Measurements from ENCODE around the gene TPPP.

TPPP gene

DNA sequence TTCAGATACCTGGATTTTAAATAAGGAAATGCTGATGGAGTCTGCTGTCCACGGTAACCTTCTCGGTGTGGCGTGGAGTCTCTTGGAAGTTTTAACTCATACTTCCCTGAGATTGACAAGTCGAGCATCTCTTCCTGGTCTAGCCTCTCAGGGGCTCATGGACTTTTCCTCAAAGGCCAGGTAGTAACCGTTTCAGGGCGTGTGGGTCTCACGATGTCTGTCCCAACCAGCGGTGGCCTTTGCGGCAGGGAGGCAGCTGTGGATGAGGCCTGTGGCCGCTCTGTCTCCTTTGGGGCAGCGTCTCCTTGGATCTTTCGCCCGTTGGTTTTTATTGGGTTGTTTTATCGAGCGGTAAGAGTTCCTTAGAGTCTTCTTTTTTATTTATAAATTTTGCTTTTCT lies 48.2 kb downstream of the TPPP start:
- Histone ChIP-seq H3K4me3 (no peak overlapping the region), H3K9me3 (no peaks in the 10 kb centered on the region), H3K4me1 (no peaks in the 10 kb centered on the region), H3K36me3 (replicated peaks) (peaks cover 62% of the 10 kb centered on the region), H3K27me3 (ENCODE audit: low read depth) (no peaks in the 10 kb centered on the region)
- in situ Hi-C loops (cut with MboI; ENCODE audit: low sequenced_read_pairs): no loop called here
- DNase-seq (ENCODE audit: low spot score in 2 of 2): no peak

- peaks cover 66% of the 10 kb centered on the region for H3K36me3 ChIP-seq (replicated peaks)
- in situ Hi-C loops (cut with MboI; ENCODE audit: low sequenced_read_pairs): no loop called here
- DNase-seq (ENCODE audit: low spot score in 2 of 2): no peak
- no peaks in the 10 kb centered on the region for H3K4me1 ChIP-seq
- no peaks in the 10 kb centered on the region for H3K27me3 ChIP-seq (ENCODE audit: low read depth)
- no peaks in the 10 kb centered on the region for H3K9me3 ChIP-seq
- H3K4me3 ChIP-seq: no peak overlapping the region
Observed at GRCh38 chr5:644509-644908, 48.6 kb downstream of the TPPP start.

DNA sequence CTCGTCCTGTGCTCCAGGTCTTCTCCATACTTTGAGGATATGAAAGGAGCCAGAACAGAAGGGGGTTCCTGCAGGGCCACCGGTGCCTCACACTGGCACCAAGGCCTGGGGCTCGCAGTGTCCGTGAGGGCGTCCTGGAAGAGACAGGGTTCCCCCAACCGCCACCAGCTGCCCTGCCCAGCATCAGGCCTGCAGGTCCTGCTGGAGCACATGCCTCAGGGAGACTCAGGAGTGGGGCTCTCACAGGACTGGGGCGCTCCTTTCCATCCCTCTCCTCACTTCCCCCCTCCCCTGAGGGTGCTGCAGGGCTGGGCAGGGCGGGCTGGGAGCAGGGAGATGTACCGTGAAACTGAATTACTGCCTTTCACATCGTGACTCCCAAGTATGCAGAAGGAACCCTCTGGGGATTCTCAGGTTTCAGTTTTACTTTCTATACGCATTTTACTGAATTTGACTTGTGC lies 49.3 kb downstream of the TPPP start:
- peaks cover 73% of the 10 kb centered on the region for H3K36me3 ChIP-seq (replicated peaks)
- in situ Hi-C loops (cut with MboI; ENCODE audit: low sequenced_read_pairs): no loop called here
- H3K4me1 ChIP-seq: no peaks in the 10 kb centered on the region
- no peaks in the 10 kb centered on the region for H3K9me3 ChIP-seq
- H3K4me3 ChIP-seq: no peak overlapping the region
- no peaks in the 10 kb centered on the region for H3K27me3 ChIP-seq (ENCODE audit: low read depth)
- no peak for DNase-seq (ENCODE audit: low spot score in 2 of 2)

DNA sequence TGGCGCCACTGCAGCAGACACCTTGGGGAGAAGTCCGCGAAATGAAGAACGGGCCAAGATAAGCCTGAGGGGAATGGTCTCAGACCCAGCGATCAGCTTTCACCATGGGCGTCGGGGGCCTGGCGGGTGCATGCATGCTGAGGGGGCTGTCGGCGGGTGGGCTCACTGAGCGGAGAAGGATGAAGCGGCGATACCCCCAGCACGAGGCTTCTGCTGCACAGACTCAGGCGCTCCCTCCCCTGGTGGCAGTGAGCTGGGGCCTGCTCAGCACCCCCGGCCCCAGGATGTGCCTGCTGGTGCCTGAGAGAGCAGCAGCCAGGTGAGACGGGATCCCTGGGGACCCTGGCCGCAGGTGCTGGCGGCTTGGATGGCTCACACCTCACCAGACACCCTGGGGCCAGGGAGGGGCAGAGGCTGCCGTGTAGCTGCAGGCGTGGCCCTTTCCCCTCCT lies 49.8 kb downstream of the TPPP start:
- in situ Hi-C loops (cut with MboI; ENCODE audit: low sequenced_read_pairs): no loop called here
- Histone ChIP-seq H3K4me1 (no peaks in the 10 kb centered on the region), H3K9me3 (no peaks in the 10 kb centered on the region), H3K27me3 (ENCODE audit: low read depth) (no peaks in the 10 kb centered on the region), H3K4me3 (no peak overlapping the region), H3K36me3 (replicated peaks) (peaks cover 73% of the 10 kb centered on the region)
- no peak for DNase-seq (ENCODE audit: low spot score in 2 of 2)

GRCh38 chr5:642481-642880 lies 50.7 kb downstream of the TPPP start:
- H3K27me3 ChIP-seq (ENCODE audit: low read depth): no peaks in the 10 kb centered on the region
- H3K4me3 ChIP-seq: no peak overlapping the region
- H3K9me3 ChIP-seq: no peaks in the 10 kb centered on the region
- DNase-seq (ENCODE audit: low spot score in 2 of 2): no peak
- H3K36me3 ChIP-seq (replicated peaks): peaks cover 74% of the 10 kb centered on the region
- in situ Hi-C loops (cut with MboI; ENCODE audit: low sequenced_read_pairs): no loop called here
- no peaks in the 10 kb centered on the region for H3K4me1 ChIP-seq

DNA sequence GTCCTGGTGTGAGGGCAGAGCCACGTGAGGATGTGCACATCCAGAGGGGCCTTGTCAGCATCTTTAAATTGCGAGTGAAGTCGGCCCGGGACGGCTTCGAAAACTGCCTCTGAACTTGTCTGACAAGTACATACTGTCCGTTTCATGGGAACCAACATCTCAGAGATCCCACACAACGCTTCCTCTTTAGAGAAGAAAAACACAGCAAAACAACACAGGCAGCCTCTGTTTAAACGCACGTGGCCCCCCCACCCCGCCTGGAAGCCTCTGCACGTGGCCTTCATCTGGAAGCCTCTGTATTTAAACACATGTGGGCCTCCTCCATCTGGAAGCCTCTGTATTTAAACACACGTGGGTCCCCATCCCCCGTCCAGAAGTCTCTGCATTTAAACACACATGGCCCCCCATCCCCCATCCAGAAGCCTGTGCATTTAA lies 51.8 kb downstream of the TPPP start:
- H3K4me1 ChIP-seq: no peaks in the 10 kb centered on the region
- in situ Hi-C loops (cut with MboI; ENCODE audit: low sequenced_read_pairs): no loop called here
- H3K36me3 ChIP-seq (replicated peaks): peaks cover 72% of the 10 kb centered on the region
- DNase-seq (ENCODE audit: low spot score in 2 of 2): no peak
- H3K4me3 ChIP-seq: no peak overlapping the region
- no peaks in the 10 kb centered on the region for H3K27me3 ChIP-seq (ENCODE audit: low read depth)
- H3K9me3 ChIP-seq: no peaks in the 10 kb centered on the region

- no peaks in the 10 kb centered on the region for H3K27me3 ChIP-seq (ENCODE audit: low read depth)
- in situ Hi-C loops (cut with MboI; ENCODE audit: low sequenced_read_pairs): no loop called here
- no peaks in the 10 kb centered on the region for H3K9me3 ChIP-seq
- no peak for DNase-seq (ENCODE audit: low spot score in 2 of 2)
- H3K36me3 ChIP-seq (replicated peaks): peaks cover 74% of the 10 kb centered on the region
- H3K4me1 ChIP-seq: no peaks in the 10 kb centered on the region
- H3K4me3 ChIP-seq: no peak overlapping the region
Observed at GRCh38 chr5:640461-641330, 52.5 kb downstream of the TPPP start.

DNA sequence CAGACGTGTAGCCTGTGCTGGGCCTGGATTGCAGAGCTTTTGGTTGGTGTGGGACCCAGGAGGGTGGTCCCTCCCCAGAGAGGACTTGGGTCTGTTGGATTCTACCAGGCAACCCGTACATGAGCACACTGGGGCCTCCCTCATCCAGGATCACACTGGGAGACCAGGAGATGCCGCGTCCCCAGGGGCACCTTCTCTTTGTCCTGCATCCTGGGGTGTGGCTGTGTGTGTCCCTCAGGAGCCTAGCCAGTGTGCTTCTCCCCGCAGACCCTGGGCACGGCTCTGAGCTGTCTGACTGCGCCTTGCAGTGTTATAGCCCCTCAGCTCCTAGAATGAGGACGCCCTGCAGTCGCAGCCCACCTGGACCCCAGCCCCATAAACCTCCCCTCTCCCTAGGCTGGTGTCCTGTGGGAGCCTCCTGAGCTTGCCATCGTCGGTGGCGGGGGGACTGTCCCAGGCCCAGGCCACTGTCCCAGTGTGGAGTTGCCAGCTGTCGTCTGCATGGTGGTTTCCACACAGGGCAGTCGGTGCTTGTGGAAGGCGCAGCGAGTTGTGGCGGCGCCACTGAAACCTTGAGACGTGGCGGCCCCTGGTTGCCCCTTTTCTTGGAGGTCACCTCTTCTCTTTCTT lies 53.5 kb downstream of the TPPP start:
- H3K4me3 ChIP-seq: no peak overlapping the region
- no peaks in the 10 kb centered on the region for H3K9me3 ChIP-seq
- H3K4me1 ChIP-seq: no peaks in the 10 kb centered on the region
- H3K36me3 ChIP-seq (replicated peaks): peaks cover 83% of the 10 kb centered on the region
- no peaks in the 10 kb centered on the region for H3K27me3 ChIP-seq (ENCODE audit: low read depth)
- in situ Hi-C loops (cut with MboI; ENCODE audit: low sequenced_read_pairs): no loop called here
- no peak for DNase-seq (ENCODE audit: low spot score in 2 of 2)

- Histone ChIP-seq H3K9me3 (no peaks in the 10 kb centered on the region), H3K4me1 (no peaks in the 10 kb centered on the region), H3K4me3 (no peak overlapping the region), H3K36me3 (replicated peaks) (peaks cover 81% of the 10 kb centered on the region), H3K27me3 (ENCODE audit: low read depth) (no peaks in the 10 kb centered on the region)
- DNase-seq (ENCODE audit: low spot score in 2 of 2): no peak
- in situ Hi-C loops (cut with MboI; ENCODE audit: low sequenced_read_pairs): no loop called here
Observed at GRCh38 chr5:639253-639530, 54.0 kb downstream of the TPPP start.

DNA sequence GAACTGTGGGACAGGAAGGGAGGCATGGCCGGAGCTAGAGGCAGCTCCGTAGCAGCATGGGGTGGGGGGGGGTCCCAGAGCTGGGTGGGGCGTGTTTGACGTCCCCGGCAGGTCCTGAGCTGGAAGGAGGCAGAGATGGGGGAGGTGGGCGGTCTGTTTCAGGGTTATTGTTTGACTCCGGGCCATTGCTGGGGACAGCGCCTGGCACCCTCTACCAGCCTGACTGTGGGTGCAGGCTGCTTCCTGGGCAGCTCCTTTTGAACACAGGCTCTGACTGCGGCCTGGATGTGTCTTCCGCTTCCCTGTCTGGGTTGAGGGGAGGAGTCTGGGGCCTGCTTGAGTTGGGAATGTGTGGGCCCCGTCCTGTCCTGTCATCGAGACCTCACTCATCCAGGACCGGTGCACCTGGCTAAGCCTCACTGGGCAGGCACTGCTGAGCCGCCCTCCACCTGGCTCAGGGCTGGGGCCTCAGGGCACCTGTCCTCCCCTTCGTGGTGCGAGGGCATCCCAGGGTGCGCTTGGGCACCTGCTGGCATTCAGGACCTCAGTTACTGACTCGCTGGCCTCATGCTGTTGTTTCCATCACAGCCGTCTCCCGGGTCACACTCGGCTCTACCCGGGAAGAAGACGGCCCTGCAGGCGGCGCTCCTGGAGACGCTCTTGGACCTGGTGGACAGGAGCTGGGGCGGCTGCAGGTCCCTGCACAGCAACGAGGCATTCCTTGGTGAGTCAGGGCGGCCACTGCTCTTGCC lies 54.5 kb downstream of the TPPP start:
- in situ Hi-C loops (cut with MboI; ENCODE audit: low sequenced_read_pairs): no loop called here
- Histone ChIP-seq H3K27me3 (ENCODE audit: low read depth) (no peaks in the 10 kb centered on the region), H3K9me3 (no peaks in the 10 kb centered on the region), H3K4me3 (no peak overlapping the region), H3K36me3 (replicated peaks) (peaks cover 75% of the 10 kb centered on the region), H3K4me1 (no peaks in the 10 kb centered on the region)
- DNase-seq (ENCODE audit: low spot score in 2 of 2): no peak

DNA sequence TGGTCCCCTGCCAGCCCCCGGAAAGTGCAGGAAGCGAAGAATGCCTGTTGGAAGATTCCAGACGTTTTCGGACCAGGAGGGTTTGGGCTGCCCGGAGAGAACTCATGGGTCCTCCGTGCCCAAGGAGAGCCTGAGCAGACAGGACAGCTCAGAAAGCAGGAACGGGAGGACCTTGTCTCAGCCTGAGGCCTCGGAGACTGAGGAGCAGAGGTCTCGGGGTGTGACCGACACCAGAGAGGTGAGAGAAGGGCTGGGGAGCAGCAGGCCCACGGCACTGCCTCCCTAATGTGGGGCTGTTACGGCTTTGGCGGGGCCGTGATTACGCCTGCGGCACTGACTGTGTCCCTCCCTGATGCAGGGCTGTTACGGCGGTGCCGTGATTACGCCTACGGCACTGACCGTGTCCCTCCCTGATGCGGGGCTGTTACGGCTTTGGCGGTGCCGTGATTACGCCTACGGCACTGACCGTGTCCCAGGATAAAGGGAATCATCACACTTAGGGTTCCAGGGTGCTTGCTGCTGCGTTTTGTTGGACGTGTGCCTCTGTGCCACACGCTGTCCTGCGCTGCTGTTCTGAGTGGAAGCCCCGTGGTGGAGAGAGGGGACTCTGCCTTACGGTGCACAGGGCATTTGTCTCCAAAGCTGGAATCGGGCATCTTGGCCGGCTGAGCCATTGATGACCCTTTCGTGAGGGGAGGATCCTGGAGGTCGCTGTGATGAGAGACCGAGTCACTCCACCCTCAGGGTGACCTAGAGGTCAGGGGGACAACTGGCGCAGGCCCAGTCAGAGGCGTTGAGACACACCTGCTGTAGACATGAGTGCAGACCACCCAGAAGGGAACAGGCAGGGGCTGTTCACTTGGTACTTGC lies 55.3 kb downstream of the TPPP start:
- Histone ChIP-seq H3K27me3 (ENCODE audit: low read depth) (no peaks in the 10 kb centered on the region), H3K4me1 (no peaks in the 10 kb centered on the region), H3K36me3 (replicated peaks) (peaks cover 67% of the 10 kb centered on the region), H3K4me3 (no peak overlapping the region), H3K9me3 (no peaks in the 10 kb centered on the region)
- in situ Hi-C loops (cut with MboI; ENCODE audit: low sequenced_read_pairs): no loop called here
- no peak for DNase-seq (ENCODE audit: low spot score in 2 of 2)

- in situ Hi-C loops (cut with MboI; ENCODE audit: low sequenced_read_pairs): no loop called here
- Histone ChIP-seq H3K9me3 (no peaks in the 10 kb centered on the region), H3K36me3 (replicated peaks) (peaks cover 60% of the 10 kb centered on the region), H3K4me3 (no peak overlapping the region), H3K4me1 (no peaks in the 10 kb centered on the region), H3K27me3 (ENCODE audit: low read depth) (no peaks in the 10 kb centered on the region)
- DNase-seq (ENCODE audit: low spot score in 2 of 2): no peak
Observed at GRCh38 chr5:636951-637350, 56.2 kb downstream of the TPPP start.

DNA sequence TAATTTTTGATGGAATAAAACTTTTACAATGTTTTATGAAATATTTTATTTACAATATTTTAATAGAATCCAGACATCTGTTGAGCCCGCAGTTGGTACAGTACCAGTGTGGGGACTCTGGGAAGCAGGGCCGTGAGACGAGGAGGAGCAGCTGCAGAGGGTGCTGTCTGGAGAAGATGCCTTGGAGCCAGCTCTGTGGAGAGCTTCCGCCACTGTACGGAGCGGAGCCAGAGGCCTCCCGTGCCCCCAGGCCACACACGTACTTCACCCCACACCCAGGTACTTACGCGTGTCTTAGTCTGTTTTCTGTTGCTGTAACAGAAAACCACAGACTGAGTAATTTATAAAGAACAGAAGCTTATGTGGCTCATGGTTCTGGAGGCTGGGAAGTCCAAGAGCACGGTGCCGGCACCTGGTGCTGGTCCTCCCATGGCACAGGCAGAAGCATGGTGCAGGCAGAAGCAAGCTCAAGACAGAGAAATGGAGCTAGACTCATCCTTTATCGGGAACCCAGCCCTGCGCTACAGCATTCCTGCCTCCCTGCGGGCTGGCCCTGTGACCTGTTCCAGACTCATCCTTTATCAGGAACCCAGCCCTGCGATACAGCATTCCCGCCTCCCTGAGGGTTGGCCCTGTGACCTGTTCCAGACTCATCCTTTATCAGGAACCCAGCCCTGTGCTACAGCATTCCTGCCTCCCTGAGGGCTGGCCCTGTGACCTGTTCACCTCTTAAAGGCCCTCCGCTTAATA lies 57.7 kb downstream of the TPPP start:
- Histone ChIP-seq H3K4me3 (no peak overlapping the region), H3K4me1 (no peaks in the 10 kb centered on the region), H3K36me3 (replicated peaks) (peaks cover 52% of the 10 kb centered on the region), H3K27me3 (ENCODE audit: low read depth) (no peaks in the 10 kb centered on the region), H3K9me3 (no peaks in the 10 kb centered on the region)
- DNase-seq (ENCODE audit: low spot score in 2 of 2): no peak
- in situ Hi-C loops (cut with MboI; ENCODE audit: low sequenced_read_pairs): no loop called here
